ENCODE results near the gene PHLDB3.

- TF ChIP-seq POLR2AphosphoS5 (IDR thresholded peaks at IDR 0.05) (no peak), CTCF (IDR thresholded peaks at IDR 0.05) (no peak), POLR2A (IDR thresholded peaks at IDR 0.05; ENCODE audit: low read depth) (no peak), EP300 (IDR thresholded peaks at IDR 0.05) (no peak)
Observed at GRCh38 chr19:43510713-43511112, 6.2 kb upstream of the PHLDB3 start.
